MM.1S (cell line): ENCODE results near the gene CDK2.

Source experiments
- DNase-seq: peaks from one replicate; pipeline ENCODE4 v3.0.0-alpha.2; 2015
- H2AFZ ChIP-seq: fragments of 300-600 bp; sonication (generic); 2 replicates; pipeline ENCODE4 v1.6.0; 2016; ENCODE audit warnings: antibody characterized with exemption, low read length
- H3F3A ChIP-seq: fragments of 300-600 bp; sonication (generic); 2 replicates; pipeline ENCODE4 v1.6.1; 2016; ENCODE audit warnings: mild to moderate bottlenecking, antibody characterized with exemption, low read length, moderate library complexity, mixed read lengths; ENCODE audit not compliant: insufficient read depth
- H3K27ac ChIP-seq: fragments of 300-600 bp; sonication (generic); 2 replicates; pipeline ENCODE4 v1.5.1; 2016; ENCODE audit warnings: mild to moderate bottlenecking, low read length
- H3K27me3 ChIP-seq: fragments of 300-600 bp; sonication (generic); replicated peaks from 2 replicates; pipeline ENCODE4 v1.6.0; 2016; ENCODE audit warnings: low read length; ENCODE audit not compliant: insufficient read depth
- H3K36me3 ChIP-seq: fragments of 300-600 bp; sonication (generic); replicated peaks from 2 replicates; pipeline ENCODE4 v1.6.1; 2016; ENCODE audit warnings: mild to moderate bottlenecking, low read length, mixed read lengths; ENCODE audit not compliant: insufficient read depth
- H3K4me1 ChIP-seq: fragments of 300-600 bp; sonication (generic); 2 replicates; pipeline ENCODE4 v1.6.1; 2016; ENCODE audit warnings: low read length, mixed read lengths
- H3K4me2 ChIP-seq: fragments of 300-600 bp; sonication (generic); 2 replicates; pipeline ENCODE4 v1.6.0; 2016; ENCODE audit warnings: low read depth, low read length
- H3K4me3 ChIP-seq: fragments of 300-600 bp; sonication (generic); 2 replicates; pipeline ENCODE4 v1.5.1; 2016; ENCODE audit warnings: low read length, mixed read lengths
- H3K79me2 ChIP-seq: fragments of 300-600 bp; sonication (generic); 2 replicates; pipeline ENCODE4 v1.6.1; 2016; ENCODE audit warnings: mixed run types, low read length, mixed read lengths
- H3K9ac ChIP-seq: fragments of 300-600 bp; sonication (generic); 2 replicates; pipeline ENCODE4 v1.6.1; 2016; ENCODE audit warnings: low read length, mixed read lengths
- H3K9me2 ChIP-seq: fragments of 300-600 bp; sonication (generic); replicated peaks from 2 replicates; pipeline ENCODE4 v1.6.1; 2016; ENCODE audit warnings: mild to moderate bottlenecking, low read length, mixed read lengths; ENCODE audit not compliant: insufficient read depth
- H3K9me3 ChIP-seq: fragments of 300-600 bp; sonication (generic); replicated peaks from 2 replicates; pipeline ENCODE4 v1.6.1; 2016; ENCODE audit warnings: mild to moderate bottlenecking, low read length, mixed read lengths; ENCODE audit not compliant: insufficient read depth
- H4K20me1 ChIP-seq: fragments of 300-600 bp; sonication (generic); 2 replicates; pipeline ENCODE4 v1.6.1; 2016; ENCODE audit warnings: mild to moderate bottlenecking, low read length, moderate library complexity, mixed read lengths; ENCODE audit not compliant: insufficient read depth
- CTCF ChIP-seq: fragments of 300-600 bp; sonication (generic); IDR thresholded peaks from 2 replicates; pipeline ENCODE4 v1.5.1; 2016; ENCODE audit warnings: antibody characterized with exemption, low read length, mixed read lengths
- EZH2 ChIP-seq: fragments of 300-600 bp; sonication (generic); optimal IDR thresholded peaks from 2 replicates; pipeline ENCODE3; 2017; ENCODE audit warnings: low read depth, mild to moderate bottlenecking, antibody characterized with exemption, low read length, mixed read lengths
- EZH2phosphoT487 ChIP-seq: fragments of 300-600 bp; sonication (generic); IDR thresholded peaks from 2 replicates; pipeline ENCODE4 v1.6.1; 2018; ENCODE audit warnings: antibody characterized with exemption, low read length

Gene CDK2

GRCh38 chr12:56007564-56008559 lies 41.2 kb downstream of the CDK2 start:
- H3K36me3 ChIP-seq = no peaks in the 10 kb centered on the region
- H3F3A ChIP-seq = no peaks in the 10 kb centered on the region
- H4K20me1 ChIP-seq = no peaks in the 10 kb centered on the region
- no peaks in the 10 kb centered on the region for H3K79me2 ChIP-seq
- no peaks in the 10 kb centered on the region for H3K9me2 ChIP-seq
- peak overlapping the region; percentile 49 for H3K9ac ChIP-seq
- H3K4me1 ChIP-seq = peaks cover 5% of the 10 kb centered on the region; the same call in 1 of the 2 replicates
- H3K4me2 ChIP-seq = peak overlapping the region; percentile 77
- H3K27me3 ChIP-seq = no peaks in the 10 kb centered on the region
- H2AFZ ChIP-seq = peak overlapping the region; percentile 96
- H3K4me3 ChIP-seq = peak overlapping the region; percentile 68
- no peak overlapping the region for H3K27ac ChIP-seq
- no peak for TF ChIP-seq CTCF
- TF ChIP-seq EZH2phosphoT487 = no peak
- no peak for TF ChIP-seq EZH2
- H3K9me3 ChIP-seq = no peaks in the 10 kb centered on the region
- DNase-seq = peak; percentile 53

GRCh38 chr12:56010111-56010570 lies 43.5 kb downstream of the CDK2 start:
- no peak overlapping the region for H3K4me2 ChIP-seq
- DNase-seq = no peak
- no peaks in the 10 kb centered on the region for H3K36me3 ChIP-seq
- no peak overlapping the region for H3K9ac ChIP-seq
- no peaks in the 10 kb centered on the region for H3K9me3 ChIP-seq
- peaks cover 5% of the 10 kb centered on the region; the same call in 1 of the 2 replicates for H3K4me1 ChIP-seq
- H3K9me2 ChIP-seq = no peaks in the 10 kb centered on the region
- no peaks in the 10 kb centered on the region for H3F3A ChIP-seq
- no peak overlapping the region for H2AFZ ChIP-seq
- H3K79me2 ChIP-seq = no peaks in the 10 kb centered on the region
- TF ChIP-seq EZH2 = no peak
- no peak for TF ChIP-seq EZH2phosphoT487
- TF ChIP-seq CTCF = no peak
- no peak overlapping the region for H3K4me3 ChIP-seq
- H3K27me3 ChIP-seq = no peaks in the 10 kb centered on the region
- H4K20me1 ChIP-seq = no peaks in the 10 kb centered on the region
- no peak overlapping the region for H3K27ac ChIP-seq

- H2AFZ ChIP-seq = no peak overlapping the region
- no peak for DNase-seq
- H3K9me2 ChIP-seq = no peaks in the 10 kb centered on the region
- TF ChIP-seq EZH2 = no peak
- TF ChIP-seq CTCF = no peak
- TF ChIP-seq EZH2phosphoT487 = no peak
- H3K4me3 ChIP-seq = no peak overlapping the region
- H3K79me2 ChIP-seq = no peaks in the 10 kb centered on the region
- H3K9ac ChIP-seq = no peak overlapping the region
- no peak overlapping the region for H3K4me2 ChIP-seq
- no peaks in the 10 kb centered on the region for H3K9me3 ChIP-seq
- no peaks in the 10 kb centered on the region for H3K27me3 ChIP-seq
- no peaks in the 10 kb centered on the region for H3K36me3 ChIP-seq
- H3F3A ChIP-seq = no peaks in the 10 kb centered on the region
- H4K20me1 ChIP-seq = no peaks in the 10 kb centered on the region
- H3K27ac ChIP-seq = no peak overlapping the region
- peaks cover 5% of the 10 kb centered on the region; the same call in 1 of the 2 replicates for H3K4me1 ChIP-seq
Observed at GRCh38 chr12:56011509-56012090, 45.0 kb downstream of the CDK2 start.
